Right ventricle myocardium inferior (tissue), 1 donor: ENCODE measurements around the gene MST1. TPM values are rescaled to one million over a fixed set of nuclear protein-coding genes. Genes with fewer than 3 reads are reported as not detected.

ENCODE experiments used
- ATAC-seq: fragments of 200-7000 bp; cut with Tn5 transposase; one replicate; pipeline ENCODE4 v1.9.1; 2020; ENCODE audit warnings: mild to moderate bottlenecking, moderate library complexity
- DNase-seq: peaks from one replicate; pipeline ENCODE4 v3.0.0; 2021; ENCODE audit errors: missing footprints
- intact Hi-C: fragments of 100-400 bp; cut with DNase I; formaldehyde crosslinking; loops from one replicate; pipeline ENCODE4 v1.11.0; 2022
- total RNA-seq: library from RNA; stranded (reverse); fragmentation: NEBNext Ultra II Directional; extraction: Animal tissue kit (Norgen Biotek cat#: 25700); gene quantifications from one replicate; pipeline ENCODE4 v1.2.1, GENCODE V29; 2021
- donor health status: DM: no; HTN: yes; CAD: no; lungs with severe emphysema.

The MST1 gene
- total RNA-seq, 1 donor from 2014 or later = 4.6 TPM

GRCh38 chr3:49720855-49721595, 31.8 kb upstream of the MST1 start:
- ATAC-seq = no peak
- peak; percentile 53 for DNase-seq
- intact Hi-C loops = loop anchor here (5.0 kb wide), 1 partner anchor 566 kb away; no protein-coding TSS in a partner anchor

- DNase-seq (peak; percentile 99), ATAC-seq (peak; percentile 76)
- intact Hi-C loops = no loop called here
These were observed 30.1 kb upstream of the MST1 start, which contains the start of gene AMIGO3 for GRCh38 chr3:49719214-49719884. TSS of gene AMIGO3 (minus strand) at chr3:49719684. CDS start at chr3:49719465, 219 bp downstream.

GRCh38 chr3:49718858-49719213, 29.6 kb upstream of the MST1 start:
- intact Hi-C loops = no loop called here
- peak; percentile 71 for DNase-seq
- no peak for ATAC-seq

GRCh38 chr3:49717959-49718857, 28.9 kb upstream of the MST1 start:
- ATAC-seq (no peak), DNase-seq (peak; percentile 53)
- intact Hi-C loops = no loop called here

DNA sequence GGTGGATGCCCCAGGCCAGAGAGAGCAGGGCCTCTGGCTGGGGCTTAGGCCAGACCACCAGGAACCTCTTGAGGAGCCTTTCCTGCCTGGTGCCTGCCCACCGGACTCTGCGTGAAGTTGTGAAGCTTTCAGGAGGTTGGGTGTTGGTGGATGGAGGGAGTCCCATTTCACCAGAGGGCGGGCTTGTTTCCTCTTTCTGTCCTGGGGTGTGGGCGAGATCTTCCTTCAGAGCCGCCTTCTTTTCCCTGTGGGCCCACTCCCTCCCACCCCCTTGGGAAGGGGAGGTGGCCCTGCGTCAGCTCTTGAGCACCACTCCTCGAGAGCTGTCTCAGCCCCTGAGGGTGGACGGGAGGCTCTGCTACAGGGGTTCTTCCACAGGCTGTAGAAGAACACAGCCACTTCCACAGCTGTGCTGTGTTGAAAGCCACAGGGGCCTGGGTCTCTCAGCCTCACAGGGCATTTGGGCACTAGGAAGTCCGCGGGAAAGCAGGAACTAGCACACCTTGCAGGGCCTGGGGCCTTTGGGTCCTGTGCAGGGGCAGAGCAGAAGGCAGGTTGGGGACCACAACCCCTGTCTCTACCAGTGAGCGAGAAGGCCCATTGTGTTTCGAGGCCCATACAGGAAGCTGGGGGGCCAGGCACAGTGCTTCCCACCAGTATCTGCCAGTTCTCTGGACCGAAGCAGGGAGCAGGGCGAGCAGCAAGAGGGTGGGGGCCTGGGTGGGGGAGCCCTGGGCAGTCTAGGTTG, 28.1 kb upstream of the MST1 start:
- intact Hi-C loops = no loop called here
- ATAC-seq (no peak), DNase-seq (no peak)

DNA sequence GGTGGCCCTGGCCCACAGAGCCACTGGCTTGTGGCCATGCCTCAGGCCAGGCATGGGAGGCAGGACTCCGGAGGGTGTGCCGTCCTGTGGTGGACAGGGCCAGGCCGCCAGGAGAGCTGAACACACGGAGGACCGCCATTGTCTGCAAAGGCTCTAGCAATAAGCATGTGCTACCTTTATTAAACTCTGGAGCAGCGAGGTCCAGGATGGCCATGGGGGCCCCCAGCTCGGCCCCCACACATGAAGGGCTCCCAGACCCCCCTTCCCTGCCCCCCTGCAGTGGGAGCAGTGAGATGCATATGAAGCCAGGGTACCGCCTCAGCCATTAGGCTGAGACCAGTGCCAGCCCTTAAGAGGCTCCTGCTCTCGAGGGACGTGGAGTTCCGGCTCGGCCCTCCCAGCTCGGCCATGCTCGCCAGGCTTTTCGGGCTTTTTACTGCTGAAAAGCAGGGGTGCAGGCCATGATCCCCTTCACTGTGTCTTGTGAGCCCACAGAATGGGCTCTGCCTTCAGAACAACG, 27.5 kb upstream of the MST1 start:
- DNase-seq = no peak
- no peak for ATAC-seq
- intact Hi-C loops = no loop called here

GRCh38 chr3:49716169-49716568, 26.9 kb upstream of the MST1 start:
- DNase-seq (no peak), ATAC-seq (no peak)
- intact Hi-C loops = no loop called here

DNA sequence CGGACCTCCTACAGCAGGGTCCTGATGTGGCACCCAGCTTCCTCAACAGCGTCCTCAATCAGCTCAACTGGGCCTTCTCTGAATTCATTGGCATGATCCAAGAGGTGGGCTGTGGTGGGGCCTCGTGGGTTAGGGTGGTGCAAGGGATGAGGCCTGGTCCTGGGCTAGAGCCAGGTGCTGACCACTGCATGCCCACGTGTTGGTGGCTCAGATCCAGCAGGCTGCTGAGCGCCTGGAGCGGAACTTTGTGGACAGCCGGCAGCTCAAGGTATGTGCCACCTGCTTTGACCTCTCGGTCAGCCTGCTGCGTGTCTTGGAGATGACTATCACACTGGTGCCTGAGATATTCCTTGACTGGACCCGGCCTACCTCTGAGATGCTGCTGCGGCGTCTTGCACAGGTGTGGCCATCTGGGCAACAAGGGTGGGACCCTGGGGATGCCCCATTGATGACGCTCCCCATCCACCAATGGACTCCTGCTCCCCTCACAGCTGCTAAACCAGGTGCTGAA, 26.4 kb upstream of the MST1 start:
- intact Hi-C loops = no loop called here
- ATAC-seq (no peak), DNase-seq (peak; percentile 63)

DNA sequence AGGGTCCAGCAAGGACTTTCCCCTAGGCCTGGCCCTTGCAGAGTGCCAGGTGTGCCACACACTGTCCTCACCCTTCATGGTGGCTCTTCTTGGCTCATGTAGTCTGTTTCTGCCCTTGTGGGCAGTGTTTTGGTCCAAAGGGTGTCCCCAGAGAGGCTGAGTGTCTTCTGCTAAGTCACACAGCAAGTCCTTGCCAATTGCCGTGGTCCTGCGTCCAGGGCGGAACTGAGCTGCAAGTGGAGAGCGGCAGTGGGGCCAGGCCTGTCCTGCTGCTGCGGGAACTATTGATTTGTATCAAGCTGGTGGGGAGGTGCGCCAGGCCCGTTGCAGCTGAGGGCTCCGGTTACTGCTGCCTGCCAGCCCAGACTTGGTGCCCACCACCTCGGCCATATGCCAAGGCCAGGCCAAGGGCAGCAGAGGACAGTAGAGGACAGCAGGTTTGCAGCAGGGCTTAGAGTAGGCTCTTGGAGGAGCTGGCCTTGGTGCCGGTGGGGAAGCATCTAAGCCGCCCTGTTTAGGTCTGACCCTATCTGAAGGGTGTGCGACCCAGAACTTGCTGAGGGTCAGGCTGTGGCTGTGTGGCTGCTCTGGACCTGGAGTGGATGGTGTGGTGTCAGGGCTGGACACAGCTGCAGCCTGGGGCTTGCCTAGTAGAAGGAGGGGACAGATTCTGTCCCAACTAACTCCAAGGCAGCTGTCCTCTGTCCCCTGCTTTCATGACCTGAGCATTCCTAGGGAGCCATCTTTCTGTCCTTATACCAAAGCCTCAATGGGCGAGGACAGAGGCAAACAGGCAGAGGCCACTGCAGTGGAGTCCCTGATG, 25.7 kb upstream of the MST1 start:
- ATAC-seq (no peak), DNase-seq (no peak)
- intact Hi-C loops = no loop called here

DNA sequence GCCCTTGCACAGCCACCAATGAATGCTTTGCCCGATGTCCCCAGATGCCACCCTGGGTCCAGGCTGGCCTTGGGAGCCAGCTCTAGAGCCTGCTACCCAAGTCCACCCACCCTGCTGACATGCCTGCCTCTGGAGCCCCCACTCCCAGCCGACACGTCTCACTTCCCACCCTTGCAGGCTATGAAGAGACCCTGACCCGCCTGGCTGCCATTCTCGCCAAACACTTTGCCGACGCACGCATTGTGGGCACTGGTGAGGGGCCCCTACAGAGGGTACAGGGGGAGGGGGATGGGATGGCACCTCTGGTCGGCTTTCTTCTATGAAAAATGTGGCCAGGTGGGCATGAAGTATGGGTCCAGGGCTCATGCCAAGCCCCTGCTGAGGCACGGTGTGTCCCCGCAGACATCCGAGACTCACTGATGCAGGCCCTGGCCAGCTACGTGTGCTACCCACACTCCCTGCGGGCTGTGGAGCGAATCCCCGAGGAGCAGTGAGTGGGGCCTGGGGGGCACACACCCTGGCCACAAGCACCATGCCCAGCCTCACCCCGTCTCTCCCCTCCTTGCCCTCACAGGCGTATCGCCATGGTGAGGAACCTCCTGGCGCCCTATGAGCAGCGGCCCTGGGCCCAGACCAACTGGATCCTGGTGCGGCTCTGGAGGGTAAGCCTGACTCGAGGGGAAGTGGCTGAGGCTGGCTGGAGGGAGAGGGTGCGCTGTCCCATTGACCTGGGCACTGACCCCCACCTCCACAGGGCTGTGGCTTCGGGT, 24.2 kb upstream of the MST1 start:
- intact Hi-C loops = no loop called here
- ATAC-seq (no peak), DNase-seq (peak; percentile 54)

GRCh38 chr3:49712631-49713317, 23.5 kb upstream of the MST1 start:
- intact Hi-C loops = no loop called here
- ATAC-seq = no peak
- no peak for DNase-seq

DNA sequence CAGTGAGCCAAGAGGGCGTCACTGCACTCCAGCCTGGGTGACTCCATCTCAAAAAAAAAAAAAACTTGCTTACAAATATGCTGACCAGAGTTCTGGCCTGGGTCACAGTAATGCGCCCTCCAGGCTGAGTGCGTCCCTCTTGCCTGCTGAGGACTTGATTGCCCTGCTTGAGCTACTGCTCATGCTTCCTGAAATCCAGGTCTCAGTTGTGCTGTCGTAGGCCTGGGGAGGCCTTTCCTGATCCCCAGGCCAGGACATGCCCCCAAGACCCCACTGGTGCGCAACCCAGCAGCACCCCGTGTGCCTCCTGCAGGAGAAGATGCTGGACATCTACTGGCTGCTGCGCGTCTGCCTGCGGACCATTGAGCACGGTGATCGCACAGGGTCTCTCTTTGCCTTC, 22.9 kb upstream of the MST1 start:
- no peak for ATAC-seq
- DNase-seq = no peak
- intact Hi-C loops = no loop called here

GRCh38 chr3:49711489-49711888, 22.2 kb upstream of the MST1 start:
- ATAC-seq (no peak), DNase-seq (no peak)
- intact Hi-C loops = no loop called here

DNA sequence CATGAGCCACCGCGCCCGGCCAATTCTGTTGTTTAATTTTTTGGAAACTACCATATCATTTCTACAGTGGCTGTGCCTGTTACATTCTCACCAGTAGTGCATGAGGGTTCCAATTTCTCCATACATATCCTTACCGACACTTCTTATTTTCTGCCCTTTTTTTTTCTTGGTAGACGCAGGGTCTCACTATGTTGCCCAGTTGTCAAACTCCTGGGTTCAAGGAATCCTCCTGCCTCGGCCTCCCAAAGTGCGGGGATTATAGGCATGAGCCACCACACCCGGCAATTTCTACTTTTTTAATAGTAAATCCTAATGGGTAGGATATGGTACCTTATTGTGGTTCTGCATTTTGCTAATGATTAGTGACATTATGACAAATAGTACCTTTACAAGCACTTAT, 20.6 kb upstream of the MST1 start:
- intact Hi-C loops = no loop called here
- DNase-seq = no peak
- no peak for ATAC-seq

- intact Hi-C loops = no loop called here
- DNase-seq (no peak), ATAC-seq (no peak)
These were observed 17.8 kb upstream of the MST1 start for GRCh38 chr3:49707113-49707480.

- intact Hi-C loops = no loop called here
- DNase-seq = peak; percentile 55
- no peak for ATAC-seq
These were observed 17.3 kb upstream of the MST1 start for GRCh38 chr3:49706456-49707112.
